HG02840 (cell line): ENCODE results near the gene FAM168B.
"Not testable (repeated sequence)": the region's sequence is repeated elsewhere in the genome, so short reads cannot be mapped to it uniquely, and the experiment has no call there.

Experiments used
- ATAC-seq: cut with Tn5 transposase; IDR thresholded peaks from one replicate; pipeline ENCODE4 v1.9.1; 2021; ENCODE audit warnings: mild to moderate bottlenecking, moderate library complexity, moderate number of reproducible peaks; ENCODE audit not compliant: unreplicated experiment, low FRiP score

FAM168B gene

DNA sequence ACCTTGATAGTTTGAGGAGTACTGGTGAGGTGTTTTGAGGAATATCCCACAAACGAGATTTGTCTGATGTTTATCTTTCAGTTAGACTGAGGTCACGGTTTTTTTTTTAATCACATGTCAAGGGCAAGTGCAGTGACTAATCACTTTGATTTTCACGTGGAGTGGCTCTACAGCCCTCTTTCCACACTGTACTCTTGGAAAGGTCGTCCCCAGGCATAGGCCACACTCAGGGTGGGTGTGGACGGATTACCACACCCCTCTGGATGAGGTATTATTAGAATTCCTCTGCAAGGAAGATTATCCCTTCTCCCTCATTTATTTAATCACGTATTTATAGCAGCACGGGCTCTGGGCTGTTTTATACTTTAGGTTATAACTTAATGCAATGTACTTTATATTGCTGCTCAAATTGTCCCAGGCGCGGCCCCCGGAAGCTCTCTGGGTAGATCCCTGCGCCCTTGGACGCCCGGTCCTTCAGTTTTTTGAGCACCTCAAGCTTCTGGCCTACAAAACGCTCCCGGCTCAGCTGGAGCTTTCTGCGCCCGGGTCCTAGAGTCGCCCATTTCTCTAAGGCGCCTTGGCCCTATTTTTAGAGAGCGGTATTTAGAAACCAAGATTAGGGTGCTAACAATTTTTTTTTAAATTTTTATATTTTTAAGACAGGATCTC lies 11.4 kb upstream of the FAM168B start:
- peak; percentile 63 for ATAC-seq

DNA sequence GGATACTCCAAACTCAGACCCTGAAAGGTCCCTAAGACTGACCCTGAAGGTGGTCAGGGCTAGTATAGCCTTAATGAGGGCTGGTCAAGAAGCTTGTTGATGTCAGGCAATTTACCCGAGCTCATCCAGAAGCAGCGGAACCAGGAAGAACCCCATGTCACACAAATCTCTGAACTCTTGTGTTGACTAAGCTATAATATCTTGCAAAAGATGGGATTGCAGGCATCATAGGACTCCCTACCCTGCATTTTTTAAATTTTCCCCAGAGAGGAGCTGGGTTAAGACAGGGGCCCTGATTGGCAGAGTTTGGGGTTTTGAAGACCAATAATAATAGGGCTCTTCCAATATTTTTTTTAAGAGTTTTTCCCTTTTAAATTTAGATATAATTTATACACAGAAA lies 9.9 kb upstream of the FAM168B start:
- ATAC-seq = no peak

DNA sequence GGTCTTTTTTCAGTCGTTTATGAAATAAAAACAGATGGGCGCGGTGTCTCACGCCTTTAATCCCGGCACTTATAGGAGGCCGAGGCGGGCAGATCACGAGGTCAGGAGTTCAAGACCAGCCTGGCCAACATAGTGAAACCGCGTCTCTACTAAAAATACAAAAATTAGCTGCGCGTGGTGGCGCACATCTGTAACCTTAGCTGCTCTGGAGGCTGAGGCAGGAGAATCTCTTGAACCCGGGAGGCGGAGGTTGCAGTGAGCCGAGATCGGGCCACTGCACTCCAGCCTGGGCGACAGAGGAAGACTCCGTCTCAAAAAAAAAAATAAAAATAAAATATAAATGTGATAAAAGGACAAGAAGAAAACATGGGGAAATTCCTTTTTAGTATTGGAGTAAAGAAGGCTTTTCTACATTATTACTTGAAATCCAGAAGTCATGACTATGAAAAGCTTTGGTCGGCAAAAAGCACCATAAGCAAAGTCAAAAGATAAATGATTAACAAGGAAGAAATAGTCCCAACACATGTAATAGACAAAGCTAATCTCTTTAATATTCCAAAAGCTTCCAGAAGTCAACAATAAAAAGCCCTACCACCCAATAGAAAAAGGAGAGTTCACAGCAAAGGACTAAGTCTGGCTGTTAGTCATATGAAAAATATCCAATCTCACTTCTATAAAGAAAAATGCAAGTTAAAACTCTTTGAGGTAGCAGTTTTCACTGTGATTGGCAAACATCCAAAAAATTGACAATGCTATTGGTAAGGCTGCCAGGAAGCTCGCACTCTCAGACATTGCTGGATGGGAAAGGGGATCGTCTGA lies 1.4 kb upstream of the FAM168B start:
- no peak for ATAC-seq

DNA sequence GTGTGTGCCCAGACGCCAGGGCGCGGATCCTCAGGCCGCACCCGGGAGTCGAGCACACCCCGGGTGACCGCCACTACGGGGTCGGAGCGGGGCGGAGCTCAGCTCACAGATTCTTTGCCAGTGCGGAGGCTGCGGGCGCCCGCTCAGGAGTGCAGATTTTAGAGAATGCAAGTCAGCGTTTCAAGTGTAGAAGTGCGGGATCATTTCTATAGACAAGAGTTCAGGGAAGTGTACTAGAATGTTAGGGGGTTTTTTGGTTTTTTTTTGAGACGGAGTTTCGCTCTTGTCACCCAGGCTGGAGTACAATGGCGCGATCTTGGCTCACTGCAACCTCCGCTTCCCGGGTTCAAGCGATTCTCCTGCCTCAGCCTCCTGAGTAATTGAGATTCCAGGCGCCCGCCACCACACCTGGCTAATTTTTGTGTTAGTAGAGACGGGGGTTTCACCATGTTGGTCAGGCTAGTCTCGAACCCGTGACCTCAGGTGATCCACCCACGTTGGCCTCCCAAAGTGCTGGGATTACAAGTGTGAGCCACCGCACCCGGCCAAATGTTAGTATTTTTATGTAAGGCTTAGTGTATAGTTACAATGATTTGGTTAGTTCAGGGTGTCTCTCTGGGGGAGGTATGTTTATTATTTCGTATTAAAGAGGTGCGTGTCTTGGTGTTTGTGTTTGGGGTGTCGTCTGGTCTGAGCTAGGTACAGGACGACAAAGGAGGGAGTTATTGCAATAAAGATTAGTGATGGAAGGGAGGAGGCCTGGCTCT lies 619 bp upstream of the FAM168B start:
- ATAC-seq = peak; percentile 75

DNA sequence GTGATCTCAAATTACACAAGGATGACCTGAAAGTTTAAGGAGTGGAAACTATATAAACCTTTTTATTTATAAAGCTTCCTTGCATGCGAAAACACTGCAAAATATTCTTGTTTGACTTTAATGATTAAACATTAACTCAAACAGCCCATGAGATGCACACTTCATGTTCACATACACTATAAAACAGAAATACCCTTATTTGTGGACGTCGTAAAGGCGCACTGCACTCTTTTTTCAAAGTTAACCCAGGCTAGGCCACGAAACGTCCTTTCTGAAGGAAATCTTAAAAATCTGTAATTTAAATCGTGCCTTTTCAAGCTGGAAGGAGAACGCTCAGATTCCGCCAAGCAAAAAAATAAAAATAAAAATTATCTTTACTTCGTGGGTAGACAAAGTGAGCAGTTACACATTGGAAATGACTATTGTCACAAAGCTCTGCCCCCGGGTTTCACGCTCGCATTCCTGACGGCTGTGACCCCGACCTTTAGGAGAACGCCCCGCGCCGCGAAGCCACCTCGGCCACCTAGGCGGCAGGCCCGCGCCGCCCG lies 728 bp downstream of the FAM168B start:
- ATAC-seq = no peak

DNA sequence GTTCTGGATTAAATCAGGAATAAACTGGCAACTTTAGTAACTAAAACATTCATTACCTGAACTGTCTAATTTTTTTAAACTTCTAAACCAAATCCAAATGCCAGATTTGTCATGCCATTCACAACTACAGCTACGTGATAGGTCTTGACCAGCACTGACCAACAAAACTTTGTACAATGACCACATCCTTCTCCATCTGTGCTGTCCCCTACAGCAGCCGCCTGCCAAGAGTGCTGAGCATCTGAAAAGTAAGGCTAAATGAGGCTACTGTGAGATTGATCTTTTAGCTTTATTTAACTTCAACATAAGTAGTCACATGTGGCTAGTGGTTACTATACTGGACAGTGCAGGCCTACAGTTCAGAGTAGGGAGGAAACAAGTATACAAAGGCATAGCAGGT lies 7.6 kb downstream of the FAM168B start:
- no peak for ATAC-seq

DNA sequence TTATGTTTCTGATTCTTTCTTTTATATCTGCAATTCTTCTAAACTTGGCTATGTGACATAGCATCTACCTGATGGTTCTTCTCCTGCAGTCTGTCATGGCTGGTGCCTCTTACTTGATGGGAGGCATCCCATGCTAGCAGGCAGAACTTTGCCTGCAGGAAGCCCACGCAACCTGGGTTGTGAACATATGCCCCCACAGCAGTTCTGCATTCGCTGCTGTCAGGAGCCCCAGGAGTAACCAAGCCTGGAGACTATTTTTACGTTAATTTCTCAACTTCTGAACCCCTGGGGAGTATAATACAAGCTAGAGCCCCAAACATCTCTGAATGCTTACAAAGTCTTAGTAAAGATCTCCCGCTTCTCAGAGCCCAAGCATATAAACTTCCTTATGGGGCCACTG lies 12.1 kb downstream of the FAM168B start:
- no peak for ATAC-seq

DNA sequence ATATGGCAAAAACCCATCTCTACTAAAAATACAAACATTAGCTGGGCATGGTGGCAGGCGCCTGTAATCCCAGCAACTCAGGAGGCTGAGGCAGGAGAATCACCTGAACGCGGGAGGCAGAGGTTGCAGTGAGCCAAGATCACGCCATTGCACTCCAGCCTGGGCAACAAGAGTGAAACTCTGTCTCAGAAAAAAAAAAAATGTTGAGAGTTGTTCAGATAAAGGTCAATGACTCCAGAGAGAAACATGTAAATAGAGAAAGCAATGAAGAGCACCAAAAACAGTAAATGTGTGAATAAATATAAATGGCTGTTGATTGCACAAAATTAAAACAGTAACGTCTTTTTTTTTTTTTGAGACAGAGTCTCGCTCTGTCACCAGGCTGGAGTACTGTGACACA lies 13.3 kb downstream of the FAM168B start:
- ATAC-seq = not testable (repeated sequence)

DNA sequence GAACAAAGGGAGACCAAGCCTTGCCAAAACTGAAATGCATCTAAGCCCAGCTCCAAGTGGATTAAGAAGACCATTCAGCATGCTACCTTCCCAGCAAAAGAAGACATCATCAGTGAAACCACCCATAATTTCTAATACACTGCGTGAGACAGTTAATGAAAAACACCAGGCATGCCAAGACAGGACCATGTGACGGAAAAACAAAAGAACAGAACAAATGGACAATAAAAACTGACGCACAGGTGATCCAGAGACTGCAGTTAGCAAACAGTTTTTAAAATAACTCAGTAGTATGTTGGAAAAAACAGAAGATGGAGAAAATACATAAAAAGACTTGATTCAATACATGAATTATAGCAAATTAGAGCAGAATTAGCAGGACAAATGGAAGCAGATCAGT lies 15.3 kb downstream of the FAM168B start:
- ATAC-seq = no peak

DNA sequence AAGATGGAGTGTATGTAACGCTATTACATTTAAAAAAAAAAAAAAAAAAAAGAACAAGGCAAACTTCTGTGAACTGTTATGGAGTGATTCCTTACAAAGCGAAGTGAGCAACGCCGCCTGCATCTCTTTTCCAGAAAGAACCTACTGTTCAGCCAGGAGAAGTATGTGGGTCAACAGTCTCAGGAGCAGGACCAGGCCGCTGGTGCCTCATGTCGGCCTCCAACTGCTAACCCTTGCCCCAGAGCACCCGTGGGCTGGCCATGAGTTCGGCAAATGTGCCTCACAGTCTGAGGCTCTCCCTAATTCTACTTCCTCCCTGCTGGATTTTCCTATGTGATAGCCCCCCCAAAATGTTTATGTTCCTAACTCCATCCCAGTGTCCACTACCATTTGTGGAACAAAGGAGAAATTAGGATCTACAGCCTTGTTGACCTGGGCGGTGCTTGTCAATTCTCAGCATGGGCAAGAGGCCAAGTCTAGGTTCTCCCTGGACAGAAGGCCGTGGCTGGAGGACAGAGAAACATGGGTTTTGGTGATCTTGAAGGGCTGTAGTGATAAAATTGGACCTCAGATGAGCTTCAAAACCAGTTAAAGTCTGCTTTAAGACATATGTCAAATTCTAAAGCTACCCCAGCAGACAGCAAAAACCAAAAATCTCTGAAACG lies 15.9 kb downstream of the FAM168B start:
- no peak for ATAC-seq

DNA sequence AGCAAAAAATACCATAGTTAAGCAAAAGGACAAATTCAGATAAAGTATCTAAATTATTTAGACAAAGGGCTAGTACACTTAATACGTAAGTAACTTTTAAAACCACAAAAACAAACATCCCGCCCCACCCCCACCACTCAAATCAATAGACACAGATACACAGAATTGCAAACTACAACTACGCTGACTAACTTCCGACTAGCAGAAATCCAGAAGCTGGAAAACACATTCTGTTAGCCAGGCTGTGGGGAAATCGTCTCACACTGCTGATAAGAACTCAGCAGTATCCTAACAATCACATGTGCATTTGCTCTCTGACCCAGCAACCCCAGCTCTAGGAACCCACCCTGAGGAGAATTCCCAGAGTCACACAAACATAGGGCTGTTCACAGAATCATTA lies 16.6 kb downstream of the FAM168B start:
- ATAC-seq = no peak

DNA sequence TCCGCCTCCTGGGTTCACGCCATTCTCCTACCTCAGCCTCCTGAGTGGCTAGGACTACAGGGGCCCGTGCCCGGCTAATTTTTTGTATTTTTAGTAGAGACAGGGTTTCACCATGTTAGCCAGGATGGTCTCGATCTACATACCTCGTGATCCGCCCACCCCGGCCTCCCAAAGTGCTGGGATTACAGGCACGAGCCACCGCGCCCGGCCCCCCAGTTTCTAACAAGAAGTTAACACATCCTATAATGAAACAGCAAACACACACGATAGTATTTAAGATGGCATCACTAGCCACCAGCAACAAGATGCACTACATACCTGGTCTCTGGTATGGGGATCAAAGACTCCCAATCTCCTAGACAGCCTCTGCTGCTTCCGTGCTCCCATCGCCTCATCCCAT lies 17.7 kb downstream of the FAM168B start:
- ATAC-seq = not testable (repeated sequence)

DNA sequence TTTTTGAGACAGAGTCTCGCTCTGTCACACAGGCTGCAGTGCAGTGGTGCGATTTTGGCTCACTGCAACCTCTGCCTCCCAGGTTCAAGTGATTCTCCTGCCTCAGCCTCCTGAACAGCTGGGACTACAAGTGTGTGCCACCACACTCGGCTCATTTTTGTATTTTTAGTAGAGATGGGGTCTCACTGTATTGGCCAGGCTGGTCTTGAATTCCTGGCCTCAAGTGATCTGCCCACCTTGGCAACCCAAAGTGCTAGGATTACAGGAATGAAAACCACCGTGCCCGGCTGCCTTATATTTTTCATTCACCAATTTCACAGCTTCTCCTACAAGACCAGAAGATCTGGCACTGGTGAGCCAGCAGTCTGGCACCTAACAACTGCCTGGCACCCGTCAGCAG lies 25.1 kb downstream of the FAM168B start:
- ATAC-seq = not testable (repeated sequence)

DNA sequence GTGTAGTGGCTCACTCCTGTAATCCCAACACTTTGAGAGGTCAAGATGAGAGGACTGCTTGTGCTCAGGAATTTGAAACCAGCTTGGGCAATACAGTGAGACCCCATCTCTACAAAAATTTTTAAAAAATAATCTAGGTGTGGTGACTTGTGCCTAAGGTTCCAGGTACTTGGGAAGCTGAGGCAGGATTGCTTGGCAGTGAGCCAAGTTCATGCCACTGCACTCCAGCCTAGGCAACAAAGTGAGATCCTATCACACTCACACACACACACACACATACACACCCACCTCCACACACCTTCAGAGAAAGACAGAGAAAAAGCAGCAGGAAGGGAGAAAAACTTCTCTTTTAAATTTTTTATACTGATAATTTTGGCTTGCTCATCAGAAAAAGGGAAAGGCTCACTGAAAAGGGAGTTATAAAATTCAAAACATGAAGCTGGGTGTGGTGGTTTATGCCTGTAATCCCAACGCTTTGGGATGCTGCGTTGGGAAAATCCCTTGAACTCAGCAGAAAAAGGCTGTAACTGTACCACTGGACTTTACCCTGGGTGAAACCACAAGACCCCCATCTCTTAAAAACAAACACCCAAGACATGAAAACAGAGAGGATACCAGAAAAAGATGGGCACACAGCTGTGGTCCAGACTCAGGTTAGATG lies 25.7 kb downstream of the FAM168B start:
- no peak for ATAC-seq

DNA sequence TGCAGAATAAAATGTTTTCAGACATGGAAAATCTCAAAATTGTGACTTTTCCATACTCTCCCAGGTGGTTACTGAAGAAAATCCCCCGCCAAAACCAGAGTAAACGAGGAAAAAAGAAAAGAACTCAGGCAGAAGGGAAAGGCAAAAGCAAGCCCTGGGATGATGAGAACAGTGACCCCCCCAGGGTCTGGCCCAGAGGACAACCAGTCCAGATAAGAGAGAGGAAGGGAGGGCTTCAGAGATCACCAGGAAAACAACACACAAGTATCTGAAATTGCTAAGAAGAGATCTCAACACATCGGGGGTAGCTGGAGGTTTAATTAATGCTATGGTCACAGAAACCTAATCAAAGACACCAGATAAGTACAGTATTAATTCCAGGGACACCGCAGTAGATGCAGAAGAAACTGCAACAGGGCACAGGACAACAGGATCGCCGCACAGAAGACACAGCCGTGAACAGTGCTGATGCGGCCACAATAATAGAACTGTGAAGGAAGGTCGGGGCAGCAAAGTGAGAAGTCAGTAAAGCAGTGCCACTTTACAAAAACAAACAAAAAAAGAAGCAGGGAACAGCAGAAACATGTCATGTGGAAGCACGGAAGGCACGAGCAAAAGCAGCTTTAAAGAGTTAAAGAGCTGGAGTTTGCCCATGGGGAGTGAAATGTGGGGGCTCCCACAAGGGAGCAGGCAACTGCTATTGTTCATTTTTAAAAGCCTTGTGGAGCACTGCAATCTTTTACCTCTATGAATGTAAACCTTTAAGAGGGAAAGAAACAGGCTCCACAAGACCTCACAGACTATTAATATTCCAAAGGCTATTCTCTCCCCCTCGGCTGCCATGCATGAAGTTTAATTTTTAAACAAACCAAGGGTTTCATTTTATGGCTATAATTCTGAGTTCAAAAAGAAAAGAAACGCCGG lies 28.4 kb downstream of the FAM168B start:
- no peak for ATAC-seq

DNA sequence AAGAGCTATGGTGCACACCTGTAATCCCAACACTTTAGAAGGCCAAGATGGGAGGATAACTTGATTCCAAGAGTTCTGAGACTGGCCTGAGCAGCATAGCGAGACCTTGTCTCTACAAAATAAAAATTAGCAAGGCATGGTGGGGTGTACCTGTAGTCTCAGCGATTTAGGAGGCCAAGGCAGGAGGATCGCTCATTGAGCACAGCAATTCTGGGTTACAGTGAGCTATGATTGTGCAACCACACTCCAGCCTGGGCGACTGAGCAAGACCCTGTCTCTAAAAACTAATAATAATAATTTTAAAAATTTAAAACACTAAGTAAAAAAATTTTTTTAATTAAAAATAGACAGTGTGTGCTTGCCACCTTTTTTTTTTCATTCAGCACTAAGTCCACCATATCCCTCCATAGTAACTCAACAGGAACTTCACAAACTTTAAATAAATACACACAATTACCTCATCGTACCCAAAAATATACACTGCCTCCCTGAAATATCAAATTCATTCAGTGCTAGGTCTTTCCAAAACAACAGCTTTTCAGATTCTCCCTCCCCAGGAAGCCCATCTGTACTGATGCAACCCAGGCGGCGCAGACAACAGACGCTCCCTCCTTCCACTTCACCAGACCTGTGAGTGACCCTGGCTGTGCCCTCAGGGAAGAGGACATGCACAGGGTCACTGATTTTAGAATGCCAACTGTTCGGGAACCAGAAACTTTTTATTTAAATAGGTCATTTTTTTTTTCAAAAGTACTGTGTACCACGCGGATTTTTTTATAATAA lies 29.6 kb downstream of the FAM168B start:
- ATAC-seq = no peak

DNA sequence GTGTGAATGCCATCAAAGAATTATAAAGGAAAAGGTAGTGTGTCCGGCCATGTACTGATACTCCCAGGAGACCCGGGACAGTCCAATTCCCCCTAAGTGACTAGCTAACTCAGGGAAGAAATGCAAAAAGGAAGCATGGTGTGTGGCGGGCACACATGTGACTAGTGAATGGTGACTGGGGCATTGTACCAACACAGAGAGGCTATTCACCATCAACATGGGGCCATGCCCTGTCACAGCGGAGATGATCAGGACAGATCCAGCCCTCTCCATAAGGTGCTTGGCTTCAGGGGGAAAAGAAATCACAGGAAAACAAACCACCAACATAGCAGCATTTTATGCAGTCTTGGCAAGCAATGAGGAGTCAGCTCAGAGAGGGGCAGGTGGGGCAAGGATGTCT lies 34.3 kb downstream of the FAM168B start:
- no peak for ATAC-seq

DNA sequence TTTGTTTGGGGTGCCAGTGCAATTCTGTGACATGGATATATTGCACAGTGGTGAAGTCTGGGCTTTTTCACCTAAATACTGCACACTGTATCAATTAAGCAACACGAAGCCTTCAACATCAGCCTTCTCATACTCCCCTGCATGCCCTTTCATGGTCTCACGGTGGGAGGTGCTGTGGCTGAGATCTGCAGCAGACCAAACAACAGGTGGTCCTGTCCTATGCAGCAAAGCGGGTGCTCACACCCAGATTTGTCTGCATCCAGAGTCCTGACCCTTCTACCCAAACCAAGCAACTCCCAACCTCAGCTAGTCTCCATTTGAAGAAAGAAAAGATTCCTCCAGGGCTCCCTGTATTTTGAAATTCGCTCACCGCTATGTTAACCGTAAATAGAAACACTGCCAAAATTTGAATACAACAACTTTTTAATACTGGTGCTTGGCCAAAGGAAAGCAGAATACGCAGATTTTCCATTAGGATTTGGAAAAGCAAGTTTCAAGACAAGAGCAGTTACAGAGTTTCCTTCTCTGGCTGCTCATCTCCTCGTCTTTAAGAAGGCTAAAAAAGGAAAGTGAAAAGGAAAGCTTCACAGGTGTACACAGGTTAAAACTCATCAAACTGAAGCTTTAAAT lies 34.9 kb downstream of the FAM168B start:
- ATAC-seq = no peak
